ENCODE results near the gene NT5C2.

DNA sequence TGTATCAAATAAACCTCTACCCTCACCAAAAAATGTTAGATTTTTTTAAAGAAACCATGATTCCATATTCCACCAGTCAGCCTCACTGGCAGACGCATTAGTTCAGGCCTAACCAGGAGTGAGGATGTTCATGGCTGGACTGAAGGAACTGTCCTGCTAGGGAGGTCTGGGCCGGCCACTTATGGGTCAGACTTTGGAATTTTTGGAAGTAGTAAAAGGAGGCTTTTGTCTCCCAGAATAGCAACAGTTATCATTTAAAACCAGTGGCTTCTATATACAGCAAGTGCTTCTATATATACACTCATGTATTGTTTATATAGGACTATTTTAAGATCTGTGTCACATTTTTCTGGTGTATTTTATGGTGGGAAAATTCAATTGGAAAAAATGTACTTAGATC lies 154.5 kb downstream of the NT5C2 start:
- TF ChIP-seq, protein P1, sequence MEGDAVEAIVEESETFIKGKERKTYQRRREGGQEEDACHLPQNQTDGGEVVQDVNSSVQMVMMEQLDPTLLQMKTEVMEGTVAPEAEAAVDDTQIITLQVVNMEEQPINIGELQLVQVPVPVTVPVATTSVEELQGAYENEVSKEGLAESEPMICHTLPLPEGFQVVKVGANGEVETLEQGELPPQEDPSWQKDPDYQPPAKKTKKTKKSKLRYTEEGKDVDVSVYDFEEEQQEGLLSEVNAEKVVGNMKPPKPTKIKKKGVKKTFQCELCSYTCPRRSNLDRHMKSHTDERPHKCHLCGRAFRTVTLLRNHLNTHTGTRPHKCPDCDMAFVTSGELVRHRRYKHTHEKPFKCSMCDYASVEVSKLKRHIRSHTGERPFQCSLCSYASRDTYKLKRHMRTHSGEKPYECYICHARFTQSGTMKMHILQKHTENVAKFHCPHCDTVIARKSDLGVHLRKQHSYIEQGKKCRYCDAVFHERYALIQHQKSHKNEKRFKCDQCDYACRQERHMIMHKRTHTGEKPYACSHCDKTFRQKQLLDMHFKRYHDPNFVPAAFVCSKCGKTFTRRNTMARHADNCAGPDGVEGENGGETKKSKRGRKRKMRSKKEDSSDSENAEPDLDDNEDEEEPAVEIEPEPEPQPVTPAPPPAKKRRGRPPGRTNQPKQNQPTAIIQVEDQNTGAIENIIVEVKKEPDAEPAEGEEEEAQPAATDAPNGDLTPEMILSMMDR (IDR thresholded peaks at IDR 0.05; ENCODE audit: low read depth, low read length), result no peak
- TF ChIP-seq POLR2A (IDR thresholded peaks at IDR 0.05; ENCODE audit: extremely low read depth, insufficient read length), result no peak

Data from NB4 (cell line).